HS-27A (cell line): ENCODE results near the gene FGF22.
A peak's percentile ranks its signal among the peaks of the same experiment; 100 is the strongest.

Source experiments
- DNase-seq: peaks from one replicate; pipeline ENCODE4 v3.0.0-alpha.2; 2012; ENCODE audit warnings: low read depth, missing footprints

The FGF22 gene

GRCh38 chr19:679418-680286, 40.0 kb downstream of the FGF22 start:
- DNase-seq: no peak

- peak; percentile 79 for DNase-seq
Measured at GRCh38 chr19:680287-681028, 40.8 kb downstream of the FGF22 start.

DNA sequence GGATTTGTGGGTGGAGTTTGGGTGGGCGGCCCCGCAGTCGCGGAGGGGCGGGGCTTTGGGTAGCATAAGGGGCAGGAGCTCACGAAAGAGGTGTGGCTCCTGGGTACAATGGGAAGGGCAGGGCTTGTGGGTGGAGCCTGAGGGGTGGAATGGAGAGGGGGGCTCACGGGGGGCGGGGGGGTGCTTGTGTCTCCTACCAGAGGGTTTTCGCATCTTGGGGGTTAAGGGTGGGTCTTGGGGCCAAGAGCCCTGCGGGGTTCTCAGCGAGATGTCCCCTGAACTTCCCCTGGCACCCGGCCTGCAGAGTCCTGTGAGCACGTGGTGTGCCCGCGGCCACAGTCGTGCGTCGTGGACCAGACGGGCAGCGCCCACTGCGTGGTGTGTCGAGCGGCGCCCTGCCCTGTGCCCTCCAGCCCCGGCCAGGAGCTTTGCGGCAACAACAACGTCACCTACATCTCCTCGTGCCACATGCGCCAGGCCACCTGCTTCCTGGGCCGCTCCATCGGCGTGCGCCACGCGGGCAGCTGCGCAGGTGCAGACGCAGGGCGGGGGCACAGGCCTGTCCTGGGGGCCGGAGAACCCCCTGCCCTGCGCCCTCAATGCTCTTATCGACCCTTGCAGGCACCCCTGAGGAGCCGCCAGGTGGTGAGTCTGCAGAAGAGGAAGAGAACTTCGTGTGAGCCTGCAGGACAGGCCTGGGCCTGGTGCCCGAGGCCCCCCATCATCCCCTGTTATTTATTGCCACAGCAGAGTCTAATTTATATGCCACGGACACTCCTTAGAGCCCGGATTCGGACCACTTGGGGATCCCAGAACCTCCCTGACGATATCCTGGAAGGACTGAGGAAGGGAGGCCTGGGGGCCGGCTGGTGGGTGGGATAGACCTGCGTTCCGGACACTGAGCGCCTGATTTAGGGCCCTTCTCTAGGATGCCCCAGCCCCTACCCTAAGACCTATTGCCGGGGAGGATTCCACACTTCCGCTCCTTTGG, 41.6 kb downstream of the FGF22 start:
- DNase-seq: no peak

- DNase-seq: no peak
Measured at GRCh38 chr19:682678-683320, 43.1 kb downstream of the FGF22 start.

DNA sequence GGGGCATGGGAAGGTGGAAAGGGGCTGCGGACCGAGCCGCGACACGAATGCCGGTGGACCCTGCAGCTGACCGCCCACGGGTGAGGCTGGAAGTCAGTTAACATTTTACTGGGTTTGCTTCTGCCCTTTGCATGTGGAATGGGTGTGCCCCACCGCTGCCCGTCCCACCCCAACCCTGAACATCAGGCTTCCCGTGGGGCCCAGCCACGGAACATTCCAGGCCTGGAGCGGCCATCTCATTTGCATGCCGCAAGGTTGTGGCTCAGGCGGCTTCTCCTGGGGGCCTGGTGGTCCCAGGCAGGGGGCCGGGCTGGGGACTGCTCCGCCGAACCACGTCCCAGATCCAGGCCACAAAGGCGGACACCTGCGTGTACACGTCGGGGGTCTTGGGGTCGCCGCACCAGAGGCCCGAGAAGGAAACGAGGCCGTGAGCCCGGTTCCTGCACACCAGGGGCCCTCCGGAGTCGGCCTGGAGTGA, 45.8 kb downstream of the FGF22 start:
- DNase-seq: no peak

DNA sequence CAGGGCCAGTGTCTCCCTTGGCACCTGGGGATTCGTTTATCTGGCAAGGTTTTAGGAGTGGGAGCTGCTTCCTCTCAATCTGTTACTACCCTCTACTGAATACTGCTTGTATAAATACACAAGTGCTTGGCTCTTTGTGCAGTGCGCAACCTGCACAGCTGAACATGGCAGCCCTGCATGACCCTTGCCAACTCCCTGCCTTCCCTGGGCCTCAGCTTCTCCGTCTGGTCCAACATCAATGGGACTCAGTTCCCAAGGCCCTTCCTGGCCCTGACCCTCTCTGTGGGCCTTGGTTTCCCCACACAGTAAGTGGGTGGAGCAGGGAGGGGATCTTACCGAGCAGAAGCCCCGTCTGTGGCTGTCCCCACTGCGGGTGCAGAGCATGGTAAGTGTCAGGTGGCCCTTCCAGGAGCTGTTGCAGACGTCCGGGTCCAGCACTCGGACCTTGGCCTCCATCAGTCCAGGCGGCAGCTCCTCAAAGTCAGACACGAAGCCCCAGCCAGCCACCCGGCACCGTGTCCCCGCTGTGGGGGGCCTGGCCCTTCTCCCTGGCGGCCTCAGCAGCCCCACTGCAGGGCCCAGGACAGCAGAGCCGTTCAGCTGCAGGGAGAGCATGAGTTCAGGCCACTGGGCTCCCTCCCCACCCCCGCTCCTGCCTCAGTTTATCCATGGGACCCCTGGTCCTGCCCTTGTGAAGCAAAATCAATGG, 47.1 kb downstream of the FGF22 start:
- no peak for DNase-seq

DNA sequence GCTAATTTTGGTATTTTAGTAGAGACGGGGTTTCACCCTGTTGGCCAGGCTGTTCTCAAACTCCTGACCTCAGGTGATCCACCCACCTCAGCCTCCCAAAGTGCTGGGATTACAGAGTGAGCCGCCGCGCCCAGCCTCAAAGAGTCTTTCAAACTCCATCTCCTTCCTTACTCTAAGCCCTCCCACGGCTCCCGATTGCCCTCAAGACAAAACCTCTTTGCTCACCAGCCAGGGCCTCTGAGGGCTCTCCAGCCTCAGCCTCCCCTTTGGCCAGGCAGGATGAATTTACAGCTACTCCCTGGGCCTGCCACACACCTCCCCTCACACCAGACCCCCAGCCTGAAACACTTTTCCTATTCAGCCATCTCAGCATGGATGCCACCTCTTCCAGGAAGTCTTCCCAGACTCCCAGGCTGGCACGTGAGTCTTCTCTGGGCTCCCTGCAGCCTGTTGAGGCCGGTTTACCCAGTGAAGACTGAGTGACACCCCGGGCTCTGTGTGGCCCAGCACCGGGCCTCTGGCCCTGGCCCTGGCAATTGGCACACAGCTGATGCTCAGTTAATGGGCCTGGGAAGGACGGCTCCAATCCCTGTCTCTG, 48.0 kb downstream of the FGF22 start:
- DNase-seq: no peak

DNA sequence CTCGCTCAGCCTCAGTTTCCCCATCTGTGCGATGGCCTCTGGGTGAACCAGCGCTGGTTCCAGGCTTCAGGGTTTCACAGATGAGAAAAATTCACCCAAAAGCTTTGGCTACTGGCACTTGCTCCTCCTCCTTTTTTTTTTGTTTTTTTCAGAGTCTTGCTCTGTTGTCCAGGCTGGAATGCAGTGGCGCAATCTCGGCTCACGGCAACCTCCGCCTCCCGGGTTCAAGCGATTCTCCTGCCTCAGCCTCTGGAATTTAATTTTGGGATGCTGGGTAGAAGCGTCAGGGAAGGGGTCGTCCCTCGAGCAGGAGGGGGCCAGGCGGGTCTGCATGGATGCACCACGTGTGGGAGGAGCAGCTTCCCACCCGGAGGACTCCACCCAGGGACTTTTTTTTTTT, 48.5 kb downstream of the FGF22 start:
- DNase-seq: no peak

GRCh38 chr19:688992-689391, 49.3 kb downstream of the FGF22 start:
- no peak for DNase-seq

DNA sequence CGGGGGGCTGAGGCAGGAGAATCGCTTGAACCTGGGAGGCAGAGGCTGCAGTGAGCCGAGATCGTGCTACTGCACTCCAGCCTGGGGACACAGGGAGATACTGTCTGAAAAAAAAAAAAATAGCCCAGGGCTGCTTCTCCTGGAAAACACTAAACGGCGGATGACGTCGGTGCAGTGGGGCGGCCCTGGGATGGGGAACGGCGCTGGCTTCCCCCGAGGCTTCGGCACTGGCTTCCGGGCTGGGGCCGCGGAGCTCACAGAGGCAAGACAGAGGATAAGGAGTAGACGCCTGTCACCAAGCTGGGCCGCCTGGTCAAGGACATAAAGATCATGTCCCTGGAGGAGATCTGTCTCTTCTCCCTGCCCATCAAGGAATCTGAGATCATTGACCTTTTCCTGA, 50.5 kb downstream of the FGF22 start:
- no peak for DNase-seq
